Measurements from ENCODE around the gene CCDC102A. TPM values are rescaled to one million over a fixed set of nuclear protein-coding genes. Genes with fewer than 3 reads are reported as not detected.
"Not testable (repeated sequence)": the region's sequence is repeated elsewhere in the genome, so short reads cannot be mapped to it uniquely, and the experiment has no call there.

The CCDC102A gene
- polyA plus RNA-seq, 2 donors: 2.6 TPM

DNA sequence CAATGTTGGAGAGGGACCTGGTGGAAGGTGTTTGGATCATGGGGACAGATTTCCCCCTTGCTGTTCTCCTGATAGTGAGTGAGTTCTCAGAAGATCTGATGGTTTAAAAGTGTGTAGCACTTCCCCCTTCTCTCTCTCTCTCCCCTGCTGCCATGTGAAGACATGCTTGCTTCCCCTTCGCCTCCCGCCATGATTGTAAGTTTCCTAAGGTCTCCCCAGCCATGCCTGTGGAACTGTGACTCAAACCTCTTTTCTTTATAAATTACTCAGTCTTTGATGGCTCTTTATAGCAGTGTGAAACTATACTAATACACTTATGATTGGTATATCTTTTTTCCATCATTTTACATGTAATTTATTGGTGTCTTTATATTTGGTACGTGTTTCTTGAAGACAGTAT, 19.5 kb upstream of the CCDC102A start:
- no peaks in the 10 kb centered on the region for H3K4me1 ChIP-seq (ENCODE audit: control insufficient read depth in 2 of 2, insufficient read depth in 2 of 2, low read length in 1 of 2)
- no peaks in the 10 kb centered on the region for H3K36me3 ChIP-seq (ENCODE audit: control insufficient read depth in 2 of 2, insufficient read depth in 2 of 2, low read length in 1 of 2)
- H3K27ac ChIP-seq (ENCODE audit: low read depth in 2 of 2, low read length in 1 of 2): no peak overlapping the region
- WGBS, 2 donors: 79 to 80% methylated on average over 3 of the region's 3 CpGs
- no peaks in the 10 kb centered on the region for H3K9me3 ChIP-seq (ENCODE audit: control insufficient read depth in 2 of 2, insufficient read depth in 1 of 2, low read depth in 1 of 2, low read length in 1 of 2)
- H3K4me3 ChIP-seq (ENCODE audit: low read depth in 1 of 2, low read length in 2 of 2): no peak overlapping the region
- no peaks in the 10 kb centered on the region for H3K27me3 ChIP-seq (ENCODE audit: control insufficient read depth in 1 of 2, insufficient read depth in 2 of 2, low read length in 2 of 2)

DNA sequence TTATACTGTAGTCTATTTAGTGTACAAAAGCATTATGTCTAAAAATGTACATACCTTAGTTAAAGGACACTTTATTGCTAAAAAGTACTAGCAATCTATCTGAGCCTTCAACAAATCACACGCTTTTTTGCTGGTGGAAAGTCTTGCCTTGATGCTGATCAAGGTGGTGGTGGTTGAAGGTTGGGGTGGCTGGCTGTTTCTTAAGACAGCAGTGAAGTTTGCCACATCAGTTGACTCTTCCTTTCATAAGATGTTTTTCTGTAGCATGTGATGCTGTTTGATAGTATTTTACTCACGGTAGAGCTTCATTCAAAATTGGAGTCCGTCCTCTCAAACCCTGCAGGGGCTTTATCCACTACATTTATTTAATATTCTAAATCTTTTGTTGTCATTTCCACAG, 14.7 kb upstream of the CCDC102A start:
- WGBS, 2 donors: 88 to 89% methylated on average over 3 of the region's 3 CpGs

DNA sequence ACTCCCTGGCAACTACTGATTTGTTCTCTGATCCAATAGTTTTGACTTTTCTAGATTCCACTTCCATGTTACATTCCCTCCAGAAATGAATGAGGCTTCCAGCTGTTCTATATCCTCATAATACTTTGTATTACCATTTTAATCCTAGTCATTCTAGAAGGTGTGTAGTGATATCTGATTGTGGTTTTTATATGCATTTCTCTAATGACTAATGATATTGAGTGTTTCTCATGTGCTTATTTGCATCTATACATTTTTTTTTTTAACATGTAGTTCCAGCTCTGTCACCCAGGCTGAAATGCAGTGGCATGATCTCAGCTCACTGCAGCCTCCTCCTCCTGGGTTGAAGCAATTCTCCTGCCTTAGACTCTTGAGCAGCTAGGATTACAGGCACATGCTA, 13.4 kb upstream of the CCDC102A start:
- Histone ChIP-seq H3K36me3 (ENCODE audit: control insufficient read depth in 2 of 2, insufficient read depth in 2 of 2, low read length in 1 of 2) (no peaks in the 10 kb centered on the region), H3K4me1 (ENCODE audit: control insufficient read depth in 2 of 2, insufficient read depth in 2 of 2, low read length in 1 of 2) (no peaks in the 10 kb centered on the region)

More for the DNA sequence above, 14.7 kb upstream of the CCDC102A start:
- H3K9me3 ChIP-seq (ENCODE audit: control insufficient read depth in 2 of 2, insufficient read depth in 1 of 2, low read depth in 1 of 2, low read length in 1 of 2): no peaks in the 10 kb centered on the region
- H3K27ac ChIP-seq (ENCODE audit: low read depth in 2 of 2, low read length in 1 of 2): no peak overlapping the region
- no peaks in the 10 kb centered on the region for H3K36me3 ChIP-seq (ENCODE audit: control insufficient read depth in 2 of 2, insufficient read depth in 2 of 2, low read length in 1 of 2)
- no peaks in the 10 kb centered on the region for H3K27me3 ChIP-seq (ENCODE audit: control insufficient read depth in 1 of 2, insufficient read depth in 2 of 2, low read length in 2 of 2)
- no peaks in the 10 kb centered on the region for H3K4me1 ChIP-seq (ENCODE audit: control insufficient read depth in 2 of 2, insufficient read depth in 2 of 2, low read length in 1 of 2)
- H3K4me3 ChIP-seq (ENCODE audit: low read depth in 1 of 2, low read length in 2 of 2): no peak overlapping the region

DNA sequence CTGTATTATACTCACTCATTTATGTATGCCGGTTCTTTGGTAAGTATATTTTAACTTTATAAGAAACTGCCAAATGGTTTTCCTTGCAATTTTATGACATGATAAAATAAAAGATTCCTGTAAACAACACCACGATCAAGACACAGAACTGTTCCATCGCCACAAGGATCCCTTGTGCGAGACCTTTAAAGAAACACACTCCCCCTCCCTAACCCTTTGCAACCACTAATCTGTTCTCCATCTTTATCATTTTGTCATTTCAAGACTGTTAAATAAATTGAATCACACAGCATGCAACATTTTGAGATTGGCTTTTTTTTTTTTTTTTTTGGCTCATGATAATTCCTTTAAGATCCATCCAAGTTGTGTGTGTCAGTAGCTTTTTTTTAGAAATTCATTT, 12.0 kb upstream of the CCDC102A start:
- Histone ChIP-seq H3K9me3 (ENCODE audit: control insufficient read depth in 2 of 2, insufficient read depth in 1 of 2, low read depth in 1 of 2, low read length in 1 of 2) (no peaks in the 10 kb centered on the region), H3K27me3 (ENCODE audit: control insufficient read depth in 1 of 2, insufficient read depth in 2 of 2, low read length in 2 of 2) (no peaks in the 10 kb centered on the region), H3K36me3 (ENCODE audit: control insufficient read depth in 2 of 2, insufficient read depth in 2 of 2, low read length in 1 of 2) (no peaks in the 10 kb centered on the region), H3K4me3 (ENCODE audit: low read depth in 1 of 2, low read length in 2 of 2) (no peak overlapping the region), H3K27ac (ENCODE audit: low read depth in 2 of 2, low read length in 1 of 2) (no peak overlapping the region), H3K4me1 (ENCODE audit: control insufficient read depth in 2 of 2, insufficient read depth in 2 of 2, low read length in 1 of 2) (no peaks in the 10 kb centered on the region)
- WGBS, 2 donors: 69 to 84% methylated on average over 4 of the region's 4 CpGs

More for the DNA sequence above, 13.4 kb upstream of the CCDC102A start:
- H3K27me3 ChIP-seq (ENCODE audit: control insufficient read depth in 1 of 2, insufficient read depth in 2 of 2, low read length in 2 of 2): no peaks in the 10 kb centered on the region
- H3K4me3 ChIP-seq (ENCODE audit: low read depth in 1 of 2, low read length in 2 of 2): no peak overlapping the region
- no peak overlapping the region for H3K27ac ChIP-seq (ENCODE audit: low read depth in 2 of 2, low read length in 1 of 2)
- no peaks in the 10 kb centered on the region for H3K9me3 ChIP-seq (ENCODE audit: control insufficient read depth in 2 of 2, insufficient read depth in 1 of 2, low read depth in 1 of 2, low read length in 1 of 2)

DNA sequence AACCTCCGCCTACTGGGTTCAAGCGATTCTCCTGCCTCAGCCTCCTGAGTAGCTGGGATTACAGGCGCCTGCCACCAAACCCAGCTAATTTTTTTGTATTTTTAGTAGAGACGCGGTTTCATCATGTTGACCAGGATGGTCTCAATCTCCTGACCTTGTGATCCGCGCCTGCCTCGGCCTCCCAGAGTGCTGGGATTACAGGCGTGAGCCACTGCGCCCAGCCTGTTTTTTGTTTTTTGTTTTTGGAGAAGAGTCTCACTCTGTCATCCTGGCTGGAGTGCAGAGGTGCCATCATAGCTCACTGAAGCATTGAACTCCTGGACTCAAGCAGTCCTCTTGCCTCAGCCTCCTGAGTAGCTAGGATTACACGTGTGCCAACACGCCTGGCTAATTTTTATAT, 11.2 kb upstream of the CCDC102A start:
- not testable (repeated sequence) for H3K4me1 ChIP-seq (ENCODE audit: control insufficient read depth in 2 of 2, insufficient read depth in 2 of 2, low read length in 1 of 2); H3K27ac ChIP-seq (ENCODE audit: low read depth in 2 of 2, low read length in 1 of 2); H3K36me3 ChIP-seq (ENCODE audit: control insufficient read depth in 2 of 2, insufficient read depth in 2 of 2, low read length in 1 of 2); H3K9me3 ChIP-seq (ENCODE audit: control insufficient read depth in 2 of 2, insufficient read depth in 1 of 2, low read depth in 1 of 2, low read length in 1 of 2); H3K27me3 ChIP-seq (ENCODE audit: control insufficient read depth in 1 of 2, insufficient read depth in 2 of 2, low read length in 2 of 2); H3K4me3 ChIP-seq (ENCODE audit: low read depth in 1 of 2, low read length in 2 of 2)
- 94% methylated on average over 12 of the region's 12 CpGs for WGBS, 2 donors

DNA sequence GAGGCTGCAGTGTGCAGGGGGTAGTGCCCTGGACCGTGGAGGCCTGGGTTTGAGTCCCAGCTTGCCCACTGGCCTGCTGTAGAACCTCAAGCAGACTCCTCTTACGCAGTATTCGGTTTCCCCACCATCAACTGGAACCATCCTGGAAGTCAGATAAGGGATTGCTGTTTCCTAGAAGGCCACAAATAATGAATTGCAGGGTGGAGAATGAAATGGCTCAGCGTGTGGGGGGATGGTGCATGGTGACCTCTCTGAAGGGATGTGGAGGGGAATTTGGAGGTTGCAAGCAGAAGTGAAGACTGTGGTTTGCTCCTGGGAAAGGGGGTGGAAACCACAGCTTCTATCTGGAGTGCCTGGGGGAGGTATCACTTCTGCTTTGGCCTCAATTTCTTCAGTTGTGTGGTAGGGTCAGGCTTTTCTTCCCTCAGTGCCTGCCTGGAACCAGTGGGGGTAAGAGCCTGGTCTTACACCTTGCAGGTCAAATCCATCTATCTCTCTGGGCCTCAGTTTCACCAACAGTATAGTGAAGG, 7.8 kb upstream of the CCDC102A start:
- Histone ChIP-seq H3K27me3 (ENCODE audit: control insufficient read depth in 1 of 2, insufficient read depth in 2 of 2, low read length in 2 of 2) (no peaks in the 10 kb centered on the region), H3K4me3 (ENCODE audit: low read depth in 1 of 2, low read length in 2 of 2) (no peak overlapping the region), H3K4me1 (ENCODE audit: control insufficient read depth in 2 of 2, insufficient read depth in 2 of 2, low read length in 1 of 2) (peaks cover 0 to 3% of the 10 kb centered on the region in 2 donors), H3K9me3 (ENCODE audit: control insufficient read depth in 2 of 2, insufficient read depth in 1 of 2, low read depth in 1 of 2, low read length in 1 of 2) (no peaks in the 10 kb centered on the region), H3K27ac (ENCODE audit: low read depth in 2 of 2, low read length in 1 of 2) (no peak overlapping the region), H3K36me3 (ENCODE audit: control insufficient read depth in 2 of 2, insufficient read depth in 2 of 2, low read length in 1 of 2) (no peaks in the 10 kb centered on the region)
- WGBS, 2 donors: 77 to 83% methylated on average over 4 of the region's 4 CpGs

DNA sequence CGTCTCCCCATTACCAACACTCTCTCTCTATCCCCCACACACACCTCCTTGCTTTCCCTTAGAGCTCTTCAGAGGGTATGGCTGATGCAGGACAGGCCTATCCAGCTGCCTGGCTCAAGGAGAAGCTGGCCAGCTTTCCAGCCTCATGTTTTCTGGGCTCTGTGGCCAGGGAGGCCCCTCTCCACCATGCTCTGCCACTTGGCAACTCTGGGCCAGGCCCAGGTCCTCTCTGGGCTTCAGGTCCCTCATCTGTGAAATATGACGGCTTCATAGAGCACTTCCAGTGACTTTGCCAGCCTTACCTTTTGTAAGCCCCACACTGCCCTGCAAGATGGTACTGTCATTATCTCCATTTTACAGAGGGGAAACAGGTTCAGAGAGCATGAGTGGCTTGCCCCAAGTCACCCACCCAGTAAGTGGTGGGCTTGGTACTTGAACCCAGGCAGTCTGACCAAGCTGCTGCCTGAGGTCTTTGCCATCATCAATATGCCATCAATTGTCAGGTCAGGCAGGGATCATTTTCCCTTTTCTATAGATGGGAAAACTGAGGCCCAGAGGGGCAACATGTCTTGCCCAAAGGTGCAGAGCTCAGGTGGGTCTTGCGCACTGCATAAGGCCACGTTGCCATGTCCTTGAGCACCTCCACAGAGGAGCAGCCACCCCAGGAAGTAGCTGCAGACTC, 5.5 kb upstream of the CCDC102A start:
- H3K4me1 ChIP-seq (ENCODE audit: control insufficient read depth in 2 of 2, insufficient read depth in 2 of 2, low read length in 1 of 2): peaks cover 0 to 3% of the 10 kb centered on the region in 2 donors
- no peak overlapping the region for H3K4me3 ChIP-seq (ENCODE audit: low read depth in 1 of 2, low read length in 2 of 2)
- H3K36me3 ChIP-seq (ENCODE audit: control insufficient read depth in 2 of 2, insufficient read depth in 2 of 2, low read length in 1 of 2): no peaks in the 10 kb centered on the region
- WGBS, 2 donors: 67 to 70% methylated on average over 4 of the region's 4 CpGs
- no peaks in the 10 kb centered on the region for H3K27me3 ChIP-seq (ENCODE audit: control insufficient read depth in 1 of 2, insufficient read depth in 2 of 2, low read length in 2 of 2)
- H3K9me3 ChIP-seq (ENCODE audit: control insufficient read depth in 2 of 2, insufficient read depth in 1 of 2, low read depth in 1 of 2, low read length in 1 of 2): no peaks in the 10 kb centered on the region
- peak overlapping the region in 1 of 2 donors; percentile 39 for H3K27ac ChIP-seq (ENCODE audit: low read depth in 2 of 2, low read length in 1 of 2)

DNA sequence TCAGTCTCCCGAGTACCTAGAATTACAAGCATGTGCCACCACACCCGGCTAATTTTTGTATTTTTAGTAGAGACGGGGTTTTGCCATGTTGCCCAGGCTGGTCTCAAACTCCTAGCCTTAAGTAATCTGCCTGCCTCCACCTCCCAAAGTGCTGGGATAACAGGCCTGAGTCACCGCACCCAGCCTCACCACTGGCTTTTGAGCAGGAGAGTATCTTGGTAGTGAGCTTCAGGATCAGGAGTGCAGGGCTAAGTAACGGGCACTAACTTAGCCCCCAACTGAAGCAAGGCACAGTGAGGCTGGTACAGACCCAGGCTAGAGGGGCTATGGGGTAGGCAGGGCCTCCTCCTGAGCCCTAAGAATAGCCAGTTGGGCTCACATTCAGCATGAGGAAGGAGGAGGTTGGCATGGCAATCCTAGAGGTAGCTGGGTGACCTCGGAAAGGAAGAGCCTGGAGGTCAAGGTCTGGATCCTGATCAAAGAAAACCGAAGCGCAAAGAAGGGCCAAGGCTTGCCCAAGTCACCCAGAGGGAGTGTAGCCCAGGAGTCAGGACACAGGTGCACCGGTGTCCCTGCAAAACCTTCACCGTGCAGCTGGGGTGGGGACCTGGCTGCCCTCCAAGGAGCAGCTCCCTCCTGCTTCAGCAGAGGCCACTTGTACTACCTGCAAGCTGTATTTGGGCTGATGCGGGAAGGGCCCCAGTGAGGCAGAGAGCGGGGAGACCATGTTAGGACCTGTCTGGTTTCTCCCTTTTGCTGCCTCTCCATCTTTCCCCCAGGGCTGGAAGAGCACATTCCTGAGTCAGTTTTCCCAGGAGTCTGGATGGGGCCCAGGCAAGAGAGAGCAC, 4.8 kb upstream of the CCDC102A start:
- Histone ChIP-seq H3K9me3 (ENCODE audit: control insufficient read depth in 2 of 2, insufficient read depth in 1 of 2, low read depth in 1 of 2, low read length in 1 of 2) (no peaks in the 10 kb centered on the region), H3K4me1 (ENCODE audit: control insufficient read depth in 2 of 2, insufficient read depth in 2 of 2, low read length in 1 of 2) (peaks cover 0 to 3% of the 10 kb centered on the region in 2 donors), H3K4me3 (ENCODE audit: low read depth in 1 of 2, low read length in 2 of 2) (no peak overlapping the region), H3K27me3 (ENCODE audit: control insufficient read depth in 1 of 2, insufficient read depth in 2 of 2, low read length in 2 of 2) (no peaks in the 10 kb centered on the region), H3K27ac (ENCODE audit: low read depth in 2 of 2, low read length in 1 of 2) (no peak overlapping the region), H3K36me3 (ENCODE audit: control insufficient read depth in 2 of 2, insufficient read depth in 2 of 2, low read length in 1 of 2) (no peaks in the 10 kb centered on the region)
- 55 to 62% methylated on average over 12 of the region's 12 CpGs for WGBS, 2 donors

DNA sequence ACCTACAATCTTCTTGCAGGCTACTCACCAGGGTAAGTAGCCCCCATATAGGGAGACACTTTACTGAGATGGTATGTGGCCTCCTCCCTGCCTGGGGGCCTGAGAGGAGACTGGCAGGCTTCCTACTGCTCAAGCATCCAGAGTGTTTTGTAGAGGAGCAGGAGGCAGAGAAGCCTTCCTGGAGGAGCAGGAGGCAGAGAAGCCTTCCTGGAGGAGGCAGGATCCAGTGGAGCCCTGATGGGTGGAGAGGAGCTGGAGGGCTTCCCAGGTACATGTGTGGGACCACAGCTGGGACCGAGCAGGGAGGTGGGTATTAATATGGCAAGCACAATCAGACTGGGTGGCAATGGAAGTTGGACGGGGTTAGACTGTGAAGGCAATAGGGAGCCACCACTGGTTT, 4.0 kb upstream of the CCDC102A start:
- H3K36me3 ChIP-seq (ENCODE audit: control insufficient read depth in 2 of 2, insufficient read depth in 2 of 2, low read length in 1 of 2): no peaks in the 10 kb centered on the region
- no peaks in the 10 kb centered on the region for H3K27me3 ChIP-seq (ENCODE audit: control insufficient read depth in 1 of 2, insufficient read depth in 2 of 2, low read length in 2 of 2)
- WGBS, 2 donors: 81 to 83% methylated on average over 2 of the region's 2 CpGs
- peaks cover 0 to 3% of the 10 kb centered on the region in 2 donors for H3K4me1 ChIP-seq (ENCODE audit: control insufficient read depth in 2 of 2, insufficient read depth in 2 of 2, low read length in 1 of 2)
- no peaks in the 10 kb centered on the region for H3K9me3 ChIP-seq (ENCODE audit: control insufficient read depth in 2 of 2, insufficient read depth in 1 of 2, low read depth in 1 of 2, low read length in 1 of 2)
- no peak overlapping the region for H3K4me3 ChIP-seq (ENCODE audit: low read depth in 1 of 2, low read length in 2 of 2)
- H3K27ac ChIP-seq (ENCODE audit: low read depth in 2 of 2, low read length in 1 of 2): no peak overlapping the region

Measured in esophagus (tissue), 2 donors.